Right lobe of liver (tissue), 6 donors: ENCODE results near the gene ATP8B2. TPM values are rescaled to one million over a fixed set of nuclear protein-coding genes. Genes with fewer than 3 reads are reported as not detected.

Source experiments
- ATAC-seq, 4 donors: fragments of 200-7000 bp; cut with Tn5 transposase; one replicate each; pipeline ENCODE4 v1.9.1; 2020; ENCODE audit warnings: mild to moderate bottlenecking in 4 of 4, moderate library complexity in 4 of 4
- DNase-seq, 3 donors: peaks; one replicate each; pipeline ENCODE4 v3.0.0-alpha.2; 2020
- H3K27ac ChIP-seq, 3 donors: fragments of 200-600 bp; one replicate each; pipeline ENCODE4 v1.8.0; 2022
- H3K27me3 ChIP-seq, 2 donors: fragments of 200-600 bp; one replicate each; pipeline ENCODE4 v1.8.0; 2022
- H3K36me3 ChIP-seq, 4 donors: fragments of 200-600 bp; sonication (generic) in 1 of 4; one replicate each; pipeline versions ENCODE4 v1.5.1 to v1.8.0; 2017 to 2022; ENCODE audit warnings: control low read depth in 1 of 4
- H3K4me1 ChIP-seq, 4 donors: fragments of 200-600 bp; sonication (generic) in 1 of 4; one replicate each; pipeline versions ENCODE4 v1.5.1 to v1.8.0; 2017 to 2022; ENCODE audit warnings: control low read depth in 1 of 4
- H3K4me3 ChIP-seq, 3 donors: fragments of 200-600 bp; one replicate each; pipeline ENCODE4 v1.8.0; 2022
- H3K9me3 ChIP-seq, 4 donors: fragments of 200-600 bp; sonication (generic) in 1 of 4; one replicate each; pipeline versions ENCODE4 v1.5.1 to v1.8.0; 2017 to 2022; ENCODE audit warnings: control low read depth in 1 of 4
- POLR2A ChIP-seq: fragments of 450-650 bp; IDR thresholded peaks from one replicate; pipeline ENCODE4 v1.6.1; 2017; ENCODE audit warnings: antibody characterized with exemption, mild to moderate bottlenecking
- WGBS: methylation state at CpG from one replicate; pipeline ENCODE4 v1.1.6; 2018; ENCODE audit warnings: low coverage, low lambda C conversion rate; ENCODE audit not compliant: insufficient coverage; ENCODE audit errors: missing lambda C conversion rate; 5-methylcytosine and 5-hydroxymethylcytosine counted together
- intact Hi-C, 2 donors: fragments of 100-400 bp; cut with DNase I; formaldehyde crosslinking; loops; one replicate each; pipeline versions ENCODE4 v1.11.2 to v1.14.1; 2022
- small RNA-seq, 2 experiments: library from RNA; depleted of rRNA; stranded (forward); fragments of <200 nt; gene quantifications; one replicate each; pipeline ENCODE3, GENCODE V24; 2016
- total RNA-seq, 6 experiments: library from RNA; depleted of rRNA in 2 of 6; stranded (reverse); fragments of >200 nt in 2 of 6; fragmentation: NEBNext Ultra II Directional in 3 of 6; extraction: Animal tissue kit (Norgen Biotek cat#: 25700) in 3 of 6; gene quantifications; one replicate each; pipeline versions ENCODE4 v1.1.0 to v1.2.4, GENCODE V29; 2016 to 2023
- TF ChIP-seq, protein P1 (sequence below), 4 donors: fragments of 200-600 bp in 3 of 4; fragments of 450-650 bp in 1 of 4; IDR thresholded peaks; one replicate each; pipeline versions ENCODE4 v1.5.1 to v1.8.0; 2016 to 2022; ENCODE audit warnings: antibody characterized with exemption in 4 of 4, mild to moderate bottlenecking in 2 of 4
- donor health status: DM: no; HTN: yes; CAD: no.
- donor health status: DM: no; HTN: no; CAD: no.
- donor health status: DM: no; HTN: no; CAD: no.
- donor health status: DM: no; HTN: yes; CAD: no.
- donor health status: DM: no; HTN: yes; CAD: no.

ATP8B2 gene
- total RNA-seq, 6 experiments from 2014 or later, result 1.9 to 8.2 (median 3.2) TPM

DNA sequence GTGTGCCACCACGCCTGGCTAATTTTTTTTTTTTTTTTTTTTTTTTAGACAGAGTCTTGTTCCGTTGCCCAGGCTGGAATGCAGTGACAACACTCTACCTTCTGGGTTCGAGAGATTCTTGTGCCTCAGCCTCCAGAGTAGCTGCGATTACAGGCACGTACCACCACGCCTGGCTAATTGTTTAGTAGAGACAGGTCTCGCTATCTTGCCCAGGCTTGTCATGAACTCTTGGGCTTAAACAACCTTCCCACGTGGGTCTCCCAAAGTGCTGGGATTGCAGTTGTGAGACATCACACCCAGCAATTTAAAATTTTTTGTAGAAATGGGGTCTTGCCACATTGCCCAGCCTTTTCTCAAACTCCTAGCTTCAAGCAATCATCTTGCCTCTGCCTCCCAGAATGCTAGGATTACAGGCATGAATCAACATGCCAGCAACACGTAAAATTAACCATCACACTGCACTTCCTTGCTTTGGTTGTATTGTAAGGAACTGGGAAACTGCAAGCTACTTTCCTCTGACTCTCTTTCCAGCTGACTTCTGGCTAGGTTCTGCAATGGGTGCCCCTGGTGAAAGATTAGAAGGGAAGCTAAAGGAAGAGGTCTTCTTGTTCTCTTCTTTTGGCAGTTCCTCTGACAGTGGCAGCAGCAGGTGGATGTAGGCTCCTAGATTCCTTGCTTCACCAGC, 65.9 kb downstream of the ATP8B2 start:
- TF ChIP-seq POLR2A, result no peak
- TF ChIP-seq, protein P1, sequence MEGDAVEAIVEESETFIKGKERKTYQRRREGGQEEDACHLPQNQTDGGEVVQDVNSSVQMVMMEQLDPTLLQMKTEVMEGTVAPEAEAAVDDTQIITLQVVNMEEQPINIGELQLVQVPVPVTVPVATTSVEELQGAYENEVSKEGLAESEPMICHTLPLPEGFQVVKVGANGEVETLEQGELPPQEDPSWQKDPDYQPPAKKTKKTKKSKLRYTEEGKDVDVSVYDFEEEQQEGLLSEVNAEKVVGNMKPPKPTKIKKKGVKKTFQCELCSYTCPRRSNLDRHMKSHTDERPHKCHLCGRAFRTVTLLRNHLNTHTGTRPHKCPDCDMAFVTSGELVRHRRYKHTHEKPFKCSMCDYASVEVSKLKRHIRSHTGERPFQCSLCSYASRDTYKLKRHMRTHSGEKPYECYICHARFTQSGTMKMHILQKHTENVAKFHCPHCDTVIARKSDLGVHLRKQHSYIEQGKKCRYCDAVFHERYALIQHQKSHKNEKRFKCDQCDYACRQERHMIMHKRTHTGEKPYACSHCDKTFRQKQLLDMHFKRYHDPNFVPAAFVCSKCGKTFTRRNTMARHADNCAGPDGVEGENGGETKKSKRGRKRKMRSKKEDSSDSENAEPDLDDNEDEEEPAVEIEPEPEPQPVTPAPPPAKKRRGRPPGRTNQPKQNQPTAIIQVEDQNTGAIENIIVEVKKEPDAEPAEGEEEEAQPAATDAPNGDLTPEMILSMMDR (IDR thresholded peaks at IDR 0.05), result no peak
- Histone ChIP-seq H3K4me1 (peaks cover 0 to 5% (median 0%) of the 10 kb centered on the region in 4 donors), H3K4me3 (no peak overlapping the region), H3K27me3 (no peaks in the 10 kb centered on the region), H3K36me3 (no peaks in the 10 kb centered on the region), H3K9me3 (no peaks in the 10 kb centered on the region), H3K27ac (no peak overlapping the region)
- ATAC-seq (no peak), DNase-seq (no peak)
- intact Hi-C loops, result no loop called here
- WGBS, result 75% methylated on average over 3 of the region's 9 CpGs

DNA sequence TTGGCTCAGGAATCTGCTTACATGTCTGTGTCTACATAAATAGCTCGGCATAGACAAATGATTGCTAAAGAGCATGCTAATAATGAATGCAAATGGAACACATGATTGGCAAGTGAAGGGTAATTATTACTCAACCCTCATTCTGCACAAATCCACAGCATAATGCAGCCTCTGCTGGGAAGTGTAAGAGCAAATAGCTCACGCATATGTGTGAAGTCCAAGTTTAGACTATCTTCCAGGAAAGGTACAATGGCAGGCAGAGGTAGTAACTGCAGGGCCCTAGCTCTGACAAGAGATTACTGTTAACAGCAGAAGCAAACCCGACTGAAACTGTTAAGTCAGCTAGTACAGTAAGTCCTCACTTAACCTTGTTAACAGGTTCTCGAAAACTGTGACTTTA, 72.8 kb downstream of the ATP8B2 start:
- intact Hi-C loops, result no loop called here
- peaks cover 0 to 6% (median 0%) of the 10 kb centered on the region in 4 donors for H3K4me1 ChIP-seq
- TF ChIP-seq POLR2A, result no peak
- TF ChIP-seq, protein P1 (IDR thresholded peaks at IDR 0.05), result no peak
- DNase-seq, result peak in 1 of 3 donors; percentile 11
- no peak overlapping the region for H3K27ac ChIP-seq
- H3K4me3 ChIP-seq, result no peak overlapping the region
- peak; percentile 73 to 87 (median 80) for ATAC-seq
- no peaks in the 10 kb centered on the region for H3K27me3 ChIP-seq
- H3K36me3 ChIP-seq, result no peaks in the 10 kb centered on the region
- H3K9me3 ChIP-seq, result no peaks in the 10 kb centered on the region
- WGBS, result 33% methylated on average over 4 of the region's 4 CpGs

DNA sequence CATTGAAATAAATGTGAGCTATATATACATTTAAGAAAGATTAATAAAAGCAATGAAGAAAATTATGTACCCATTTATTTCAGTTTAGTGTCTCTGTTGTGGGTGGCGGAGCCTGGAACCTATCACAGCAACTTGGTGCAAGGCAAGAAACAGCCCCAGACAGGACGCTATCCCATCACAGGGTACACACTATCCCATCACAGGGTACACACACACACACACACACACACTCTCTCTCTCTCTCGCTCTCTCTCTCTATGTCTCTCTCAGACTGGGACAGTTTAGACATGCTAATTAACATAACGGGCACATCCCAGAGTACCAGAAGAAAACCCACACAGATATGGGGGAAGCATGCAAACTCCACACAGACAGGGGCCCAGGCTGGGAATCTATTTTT, 73.4 kb downstream of the ATP8B2 start:
- Histone ChIP-seq H3K9me3 (no peaks in the 10 kb centered on the region), H3K27me3 (no peaks in the 10 kb centered on the region), H3K4me3 (no peak overlapping the region), H3K27ac (no peak overlapping the region), H3K4me1 (peaks cover 0 to 11% (median 2%) of the 10 kb centered on the region in 4 donors), H3K36me3 (no peaks in the 10 kb centered on the region)
- 92% methylated on average over 3 of the region's 4 CpGs for WGBS
- no peak for TF ChIP-seq POLR2A
- TF ChIP-seq, protein P1 (IDR thresholded peaks at IDR 0.05), result no peak
- no peak for DNase-seq
- intact Hi-C loops, result no loop called here
- no peak for ATAC-seq

DNA sequence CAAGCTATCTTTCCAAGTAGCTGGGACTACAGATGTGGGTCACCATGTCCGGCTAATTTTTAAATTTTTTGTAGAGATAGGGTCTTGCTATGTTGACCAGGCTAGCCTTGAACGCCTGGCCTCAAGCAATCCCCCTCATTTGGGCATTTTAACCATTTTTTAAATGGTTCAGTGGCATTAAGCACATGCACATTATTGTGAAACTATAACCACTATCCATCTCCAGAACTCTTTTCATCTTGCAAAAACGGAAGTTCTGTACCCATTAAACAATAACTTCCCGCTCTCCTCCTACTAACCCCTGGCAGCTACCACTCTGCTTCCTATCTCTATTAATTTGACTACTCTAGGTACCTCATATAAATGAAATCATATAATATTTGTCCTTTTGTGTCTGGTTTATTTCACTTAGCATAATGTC, 75.1 kb downstream of the ATP8B2 start:
- 57% methylated on average over 4 of the region's 4 CpGs for WGBS
- Histone ChIP-seq H3K27ac (no peak overlapping the region), H3K4me1 (peaks cover 0 to 22% (median 7%) of the 10 kb centered on the region in 4 donors), H3K4me3 (no peak overlapping the region), H3K9me3 (no peaks in the 10 kb centered on the region), H3K36me3 (no peaks in the 10 kb centered on the region), H3K27me3 (no peaks in the 10 kb centered on the region)
- intact Hi-C loops, result no loop called here
- no peak for DNase-seq
- TF ChIP-seq, protein P1 (IDR thresholded peaks at IDR 0.05), result no peak
- TF ChIP-seq POLR2A, result no peak
- ATAC-seq, result no peak

Small RNA genes lying within 50 kb of the gene (small RNA-seq; reads per million reads assigned to genes)
- gene RF00273, result 0 reads per million in 2 experiments
- gene RNU6-121P, result 0 reads per million in 2 experiments
- 0 reads per million in 2 experiments for gene RNU6-239P
- 0 reads per million in 2 experiments for gene RNU7-57P

Other genes starting within 250 kb of the ATP8B2 start
- under 1 TPM in 1 of 6 experiments, not detected in 5; 0.14 TPM for gene NUP210L, start 170.5 kb upstream of the ATP8B2 start, total RNA-seq
- gene TPM3, start 133.4 kb upstream of the ATP8B2 start, total RNA-seq, result 100 to 1,000 TPM in 3 of 6 experiments, 10 to 100 TPM in 3; 76.3 to 189 (median 120) TPM
- gene CFAP141, start 119.2 kb upstream of the ATP8B2 start, total RNA-seq, result not detected
- 10 to 100 TPM; 26.8 to 57.2 (median 40.4) TPM for gene UBAP2L, start 104.6 kb upstream of the ATP8B2 start, total RNA-seq
- gene HAX1, start 52.9 kb upstream of the ATP8B2 start, total RNA-seq, result 10 to 100 TPM; 40.2 to 82.0 (median 44.9) TPM
- gene AQP10, start 4.4 kb upstream of the ATP8B2 start, total RNA-seq, result not detected
- 100 to 1,000 TPM in 2 of 6 experiments, 10 to 100 TPM in 4; 32.2 to 145 (median 68.2) TPM for gene IL6R, start 79.8 kb downstream of the ATP8B2 start, total RNA-seq
- 1 to 10 TPM in 5 of 6 experiments, under 1 TPM in 1; 0.92 to 2.2 (median 1.4) TPM for gene TDRD10, start 176.7 kb downstream of the ATP8B2 start, total RNA-seq
- 1 to 10 TPM; 4.0 to 5.6 (median 4.7) TPM for gene SHE, start 176.9 kb downstream of the ATP8B2 start, total RNA-seq
- 10 to 100 TPM; 23.6 to 48.6 (median 33.1) TPM for gene UBE2Q1, start 233.1 kb downstream of the ATP8B2 start, total RNA-seq
- under 1 TPM in 1 of 6 experiments, not detected in 5; 0.07 TPM for gene CHRNB2, start 242.3 kb downstream of the ATP8B2 start, total RNA-seq